HG02588 (cell line): ENCODE data around the gene RPRD1B.
"Not testable (repeated sequence)": the region's sequence is repeated elsewhere in the genome, so short reads cannot be mapped to it uniquely, and the experiment has no call there.

Source experiments
- ATAC-seq: cut with Tn5 transposase; IDR thresholded peaks from one replicate; pipeline ENCODE4 v1.9.1; 2021; ENCODE audit warnings: mild to moderate bottlenecking, moderate library complexity; ENCODE audit not compliant: unreplicated experiment

Gene RPRD1B

DNA sequence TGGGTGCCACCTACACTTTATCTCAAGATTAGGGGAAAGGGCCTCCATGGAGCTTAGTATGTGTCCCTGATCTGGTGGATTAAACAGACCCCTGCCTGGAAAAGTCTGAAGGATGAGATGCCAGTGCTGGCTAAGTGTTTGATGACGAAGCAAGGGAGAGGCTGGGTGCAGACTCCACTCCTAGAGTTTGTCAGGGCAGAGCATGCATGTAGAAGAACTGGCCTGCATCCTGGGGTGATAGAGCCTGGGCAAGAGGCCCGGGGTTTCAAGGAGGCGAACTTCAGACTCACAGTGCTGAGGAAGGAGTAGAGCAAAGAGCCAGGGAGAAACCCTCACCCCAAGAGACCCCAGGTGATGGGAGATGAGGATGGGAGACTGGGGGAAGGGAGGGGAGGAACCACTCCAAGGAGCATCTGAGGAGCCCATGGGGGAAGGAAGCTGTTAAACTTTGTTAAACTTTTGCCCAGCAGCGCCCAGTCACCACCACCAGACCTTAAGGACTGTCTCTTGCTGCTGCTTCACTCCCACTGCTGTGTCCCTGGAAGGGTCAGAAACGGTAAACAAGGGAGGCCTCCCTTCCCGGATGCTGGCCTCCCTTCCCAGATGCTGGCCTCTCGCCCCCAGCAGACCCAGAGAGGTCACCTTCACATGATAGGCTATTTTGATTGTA lies 61.6 kb downstream of the RPRD1B start:
- ATAC-seq = no peak

DNA sequence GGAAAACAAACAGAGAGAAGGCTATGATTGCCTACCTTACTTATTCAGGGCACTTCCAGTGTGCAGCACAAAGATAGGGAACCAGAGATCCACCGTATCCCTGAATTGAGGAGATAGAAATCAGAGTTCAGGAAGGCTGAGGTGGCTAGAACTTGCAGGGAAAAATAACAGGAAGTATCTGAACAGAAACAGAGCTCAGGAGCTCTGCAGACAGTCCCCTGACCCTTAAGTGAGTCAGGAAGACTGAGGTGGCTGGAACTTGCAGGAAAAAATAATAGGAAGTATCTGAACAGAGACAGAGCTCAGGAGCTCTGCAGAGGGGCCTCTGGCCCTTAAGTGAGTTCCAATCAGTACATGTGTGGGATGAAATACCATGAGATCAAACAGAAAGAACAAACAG lies 65.4 kb downstream of the RPRD1B start:
- ATAC-seq = no peak

DNA sequence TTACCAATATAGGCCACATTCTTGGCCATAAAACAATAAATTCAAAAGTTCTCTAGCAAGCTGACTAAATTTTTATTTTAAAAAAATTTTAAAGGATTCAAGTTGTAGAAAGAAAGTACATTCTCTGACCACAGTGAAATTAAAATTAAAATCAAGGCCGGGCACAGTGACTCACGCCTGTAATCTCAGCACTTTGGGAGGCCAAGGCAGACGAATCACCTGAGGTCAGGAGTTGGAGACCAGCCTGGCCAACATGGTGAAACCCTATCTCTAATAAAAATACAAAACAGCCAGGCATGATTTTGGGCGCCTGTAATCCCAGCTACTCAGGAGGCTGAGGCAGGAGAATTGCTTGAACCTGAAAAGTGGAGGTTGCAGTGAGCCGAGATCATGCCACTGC lies 68.7 kb downstream of the RPRD1B start:
- not testable (repeated sequence) for ATAC-seq

DNA sequence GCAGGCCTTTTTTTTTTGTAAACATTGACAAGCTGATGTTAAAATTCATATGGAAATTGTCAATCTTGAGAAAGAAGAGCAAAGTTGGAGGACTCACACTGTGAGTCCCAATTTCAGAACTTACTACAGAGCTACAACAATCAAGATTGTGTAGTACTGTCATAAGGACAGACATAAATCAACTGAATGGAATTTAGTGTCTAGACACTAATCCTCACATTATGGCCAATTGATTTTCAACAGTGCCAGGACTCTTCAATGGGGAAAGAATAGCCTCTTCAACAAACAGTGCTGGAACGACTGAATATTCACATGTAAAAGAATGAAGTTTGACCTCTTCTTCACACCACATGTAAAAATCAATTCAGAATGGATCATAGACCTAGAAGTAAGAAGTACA lies 70.7 kb downstream of the RPRD1B start:
- ATAC-seq = no peak

DNA sequence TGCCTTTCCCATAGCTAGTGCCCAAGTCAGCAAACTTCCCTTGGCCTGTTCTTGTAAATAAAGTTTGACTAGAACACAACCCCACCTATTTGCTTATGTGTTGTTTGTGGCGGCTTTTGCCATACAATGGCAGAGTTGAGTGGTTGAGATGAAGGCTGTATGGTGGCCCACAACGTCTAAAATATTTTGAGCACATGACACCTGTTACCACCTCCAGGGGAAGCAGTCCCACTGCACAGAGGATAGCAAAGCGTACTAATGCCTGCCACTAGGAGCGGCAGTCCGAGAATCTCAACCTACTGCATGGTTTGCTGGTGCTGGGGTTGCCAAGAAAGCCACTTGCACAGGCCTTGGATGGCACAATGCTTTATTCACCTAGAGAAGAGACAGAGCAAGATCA lies 72.9 kb downstream of the RPRD1B start:
- ATAC-seq = no peak

DNA sequence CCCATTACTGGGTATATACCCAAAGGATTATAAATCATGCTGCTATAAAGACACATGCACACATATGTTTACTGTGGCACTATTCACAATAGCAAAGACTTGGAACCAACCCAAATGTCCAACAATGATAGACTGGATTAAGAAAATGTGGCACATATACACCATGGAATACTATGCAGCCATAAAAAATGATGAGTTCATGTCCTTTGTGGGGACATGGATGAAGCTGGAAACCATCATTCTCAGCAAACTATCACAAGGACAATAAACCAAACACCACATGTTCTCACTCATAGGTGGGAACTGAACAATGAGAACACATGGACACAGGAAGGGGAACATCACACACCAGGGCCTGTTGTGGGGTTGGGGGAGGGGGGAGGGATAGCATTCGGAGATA lies 73.8 kb downstream of the RPRD1B start:
- ATAC-seq = not testable (repeated sequence)

DNA sequence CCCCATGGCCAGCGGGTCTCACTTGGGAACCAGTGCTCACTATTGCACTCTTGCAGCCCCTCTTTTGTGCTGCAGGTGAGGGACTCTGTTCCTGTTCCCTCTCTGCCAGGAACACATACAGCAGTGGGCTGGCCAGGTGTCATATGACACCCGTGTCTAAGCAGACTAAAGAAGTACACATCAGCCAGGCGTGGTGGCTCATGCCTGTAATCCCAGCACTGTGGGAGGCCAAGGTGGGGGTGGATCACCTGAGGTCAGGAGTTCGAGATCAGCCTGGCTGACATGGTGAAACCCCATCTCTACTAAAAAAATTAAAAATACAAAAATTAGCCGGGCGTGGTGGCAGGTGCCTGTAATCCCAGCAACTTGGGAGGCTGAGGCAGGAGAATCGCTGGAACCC lies 74.4 kb downstream of the RPRD1B start:
- not testable (repeated sequence) for ATAC-seq

DNA sequence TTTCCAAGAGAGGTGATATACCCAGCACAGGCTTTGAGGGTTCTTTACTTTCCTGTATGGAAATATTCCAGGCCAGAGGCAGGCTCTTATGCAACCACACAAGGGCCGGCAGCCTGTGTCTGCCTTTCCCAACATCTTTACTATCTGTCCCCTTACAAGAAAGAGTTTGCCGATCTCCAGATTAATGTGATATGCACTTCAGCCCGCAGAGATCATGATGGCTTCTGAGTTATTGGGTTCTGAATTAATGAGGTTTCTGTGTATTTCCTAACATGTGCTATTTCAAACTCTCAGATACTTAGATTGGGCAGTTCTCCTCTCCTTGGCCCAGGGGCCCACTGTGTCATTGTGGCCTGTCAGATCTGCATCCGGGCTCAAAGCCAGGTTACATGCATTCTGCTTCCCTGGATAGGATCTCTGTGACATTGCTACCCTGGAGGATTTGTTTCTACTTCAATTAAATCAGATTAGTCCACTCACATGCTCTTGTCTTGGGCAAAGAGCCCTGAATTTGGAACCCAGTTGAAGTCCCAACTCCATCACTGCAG lies 75.0 kb downstream of the RPRD1B start:
- no peak for ATAC-seq

DNA sequence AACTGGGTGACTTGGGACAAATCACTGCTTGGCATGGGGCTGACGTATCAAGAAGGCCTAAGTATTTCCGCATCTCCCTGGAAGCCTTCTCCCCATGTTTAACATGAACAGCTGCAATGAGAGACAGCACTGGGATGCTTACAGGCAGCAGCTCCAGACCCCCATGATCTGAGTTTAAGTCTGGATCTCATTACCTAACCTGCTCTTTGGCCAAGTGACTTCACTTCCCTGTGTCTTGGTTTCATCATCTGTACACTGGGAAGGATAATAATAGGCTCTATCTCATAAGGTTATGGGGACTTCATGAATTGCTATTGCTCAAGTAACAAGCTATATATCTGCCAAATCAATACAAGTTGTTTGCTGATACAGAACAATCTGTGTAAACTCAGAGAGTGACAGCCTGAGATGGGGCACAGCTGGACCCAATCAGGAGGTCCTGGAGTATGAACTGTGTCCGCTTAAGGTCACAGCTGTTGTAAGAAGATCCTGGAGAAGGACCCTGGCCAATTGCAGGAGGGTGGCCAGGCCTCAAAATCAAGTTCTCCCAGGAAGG lies 75.5 kb downstream of the RPRD1B start:
- ATAC-seq = no peak

DNA sequence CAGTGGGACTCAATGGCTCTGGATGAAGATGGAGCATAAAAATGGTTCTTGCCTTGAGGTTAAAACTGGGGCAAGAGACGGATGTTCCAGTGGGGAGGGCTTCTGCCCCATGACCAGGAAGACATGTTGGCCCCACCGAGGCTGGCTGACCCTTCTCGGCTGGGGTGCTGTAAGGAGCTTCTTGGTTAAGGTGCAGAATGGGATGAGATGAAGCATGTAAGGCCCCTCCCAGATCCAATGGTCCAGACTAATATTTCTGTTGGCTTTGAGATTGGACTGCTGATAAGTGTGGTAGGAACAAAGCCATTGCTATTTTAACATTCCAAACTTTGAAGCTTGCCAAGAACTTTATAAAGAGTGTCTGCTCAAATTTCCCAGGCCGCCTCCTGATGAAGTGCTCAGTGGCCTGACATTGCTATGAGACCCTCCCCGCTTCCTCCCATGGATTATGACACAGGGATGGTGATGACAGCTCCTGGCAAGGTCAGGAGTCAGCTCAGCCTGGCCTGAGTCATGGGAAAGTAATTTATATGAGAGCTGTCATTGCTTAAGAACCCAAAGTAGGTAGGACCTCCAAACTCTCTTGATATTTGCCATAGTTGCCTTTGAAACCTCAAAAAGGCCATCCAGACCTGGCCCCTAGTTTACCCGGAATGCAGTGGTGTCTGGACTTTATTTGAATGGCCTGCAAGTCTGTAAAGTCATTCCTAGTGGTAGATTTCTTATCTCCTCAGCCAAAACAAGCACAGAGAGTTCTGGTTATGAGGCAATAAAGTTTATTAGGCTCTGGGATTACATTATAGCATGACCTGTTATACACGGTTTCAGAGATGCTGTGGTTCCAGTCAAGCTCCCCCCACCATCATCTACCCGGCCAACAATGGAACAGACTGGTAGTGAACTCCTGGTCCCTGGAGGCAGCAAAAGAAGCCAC lies 76.3 kb downstream of the RPRD1B start:
- no peak for ATAC-seq

DNA sequence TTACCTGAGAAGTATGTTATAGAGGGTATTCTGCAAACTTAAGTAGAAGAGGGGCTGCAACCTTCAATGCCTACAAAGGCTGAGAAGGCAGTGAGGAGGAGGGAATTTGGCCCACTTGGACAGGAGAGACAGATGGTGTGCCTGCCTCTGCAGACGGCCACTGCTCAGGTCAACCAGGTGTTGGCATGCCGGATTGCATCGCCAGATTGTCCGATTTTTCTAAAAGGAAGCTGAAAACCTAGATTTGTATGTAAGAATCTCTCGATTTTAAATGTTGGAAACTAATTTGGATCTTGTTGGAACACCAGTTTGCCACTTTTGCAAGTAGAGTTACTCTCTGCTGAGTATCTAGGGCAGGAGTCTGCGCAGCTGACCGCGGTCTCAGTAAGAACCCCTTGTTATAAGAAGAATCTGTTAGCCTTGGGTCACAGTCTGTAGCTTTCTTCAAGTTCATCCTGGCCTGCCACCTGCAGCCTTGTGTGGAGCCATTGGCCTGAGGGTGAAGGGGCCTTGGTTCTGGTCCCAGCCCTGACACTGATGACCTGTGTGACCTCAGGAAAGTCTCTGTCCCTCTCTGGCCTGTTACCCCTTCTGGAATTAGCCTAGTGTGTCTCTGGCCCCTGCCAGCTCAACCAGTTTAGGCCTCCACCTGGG lies 77.1 kb downstream of the RPRD1B start:
- ATAC-seq = no peak

DNA sequence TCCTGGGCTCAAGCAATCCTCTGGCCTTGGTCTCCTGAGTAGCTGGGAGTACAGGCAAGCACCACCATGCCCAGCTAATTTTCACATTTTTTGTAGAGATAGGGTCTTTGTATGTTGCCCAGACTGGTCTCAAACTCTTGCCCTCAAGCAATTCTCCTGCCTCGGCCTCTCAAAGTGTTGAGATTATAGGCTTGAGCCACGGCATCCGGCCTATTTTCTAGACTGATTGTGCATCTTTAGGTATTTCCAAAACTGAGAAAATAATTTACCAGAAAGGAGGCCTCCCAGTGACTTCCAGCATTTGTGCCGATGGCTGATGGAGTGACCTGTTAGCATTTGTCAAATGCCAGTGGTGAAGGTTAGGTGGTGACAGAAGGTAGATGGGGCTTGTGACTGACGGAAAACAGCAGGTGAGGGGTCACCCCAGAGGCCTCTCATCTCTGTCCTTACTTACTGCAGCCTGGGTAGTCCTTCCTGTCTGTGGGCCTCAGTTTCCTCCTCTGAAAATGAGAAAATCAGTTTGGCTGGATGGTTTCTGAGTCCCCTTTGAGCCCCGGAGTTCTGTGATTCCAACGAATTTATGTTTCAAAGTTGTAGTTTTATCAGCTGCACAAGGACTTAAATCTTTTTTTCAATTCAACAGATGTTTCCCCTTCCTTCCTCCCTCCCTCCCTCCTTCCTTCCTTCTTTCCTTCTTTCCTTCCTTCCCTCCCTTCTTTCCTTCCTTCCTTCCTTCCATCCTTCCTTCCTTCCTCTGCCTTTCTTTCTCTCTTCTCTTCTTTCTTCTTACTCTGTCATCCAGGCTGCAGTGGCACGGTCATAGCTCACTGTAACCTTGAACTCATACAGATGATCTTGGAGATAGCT lies 78.1 kb downstream of the RPRD1B start:
- no peak for ATAC-seq

DNA sequence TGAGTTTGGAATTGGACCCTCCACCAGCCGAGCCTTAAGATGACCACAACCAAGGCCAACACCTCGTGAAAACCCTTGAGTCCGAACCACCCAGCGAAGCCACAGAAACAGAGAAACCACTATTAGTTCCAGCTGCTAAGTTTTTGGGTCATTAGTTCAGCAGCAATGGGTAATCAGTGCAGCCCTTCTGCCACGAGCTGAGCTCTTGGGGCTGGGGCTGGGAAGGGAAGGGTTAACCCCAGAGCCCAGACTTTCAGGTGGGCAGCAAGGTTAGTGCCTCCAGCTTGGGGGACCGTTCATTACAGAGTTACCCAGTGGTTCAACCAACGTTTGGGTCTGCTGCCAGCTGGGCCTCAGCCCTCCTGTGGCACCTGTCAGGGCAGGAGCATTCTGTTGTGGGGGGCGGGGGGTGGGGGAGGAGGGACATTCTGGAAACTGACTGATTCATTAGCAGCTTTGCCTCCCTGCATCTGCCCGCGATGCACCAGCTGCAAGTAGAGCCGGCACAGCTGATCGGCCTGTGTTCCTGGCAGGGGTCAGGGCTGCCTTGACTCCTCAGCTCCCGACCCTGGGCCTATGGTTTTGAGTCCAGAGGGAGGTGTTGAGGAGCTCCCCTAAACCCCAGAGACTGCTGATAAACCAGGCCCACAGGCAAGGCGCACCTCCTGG lies 78.8 kb downstream of the RPRD1B start:
- no peak for ATAC-seq

DNA sequence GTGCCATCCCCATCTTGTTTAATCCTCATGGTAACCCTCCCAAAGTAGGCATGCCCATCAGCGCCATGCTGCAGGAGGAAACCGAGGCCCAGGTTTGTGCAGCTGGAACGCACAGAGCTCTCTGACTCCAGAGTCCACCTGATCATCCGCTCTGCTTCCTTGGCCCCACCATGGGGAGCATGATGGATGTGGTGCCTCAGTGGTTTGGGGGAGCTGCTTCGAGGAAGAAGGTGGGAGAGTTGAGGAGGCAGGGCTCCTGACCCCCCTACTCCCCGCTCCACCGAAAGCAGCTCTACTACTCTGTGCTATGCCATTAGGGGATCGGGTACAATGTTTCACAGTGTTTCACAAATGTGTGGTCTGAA lies 79.4 kb downstream of the RPRD1B start:
- ATAC-seq = no peak

DNA sequence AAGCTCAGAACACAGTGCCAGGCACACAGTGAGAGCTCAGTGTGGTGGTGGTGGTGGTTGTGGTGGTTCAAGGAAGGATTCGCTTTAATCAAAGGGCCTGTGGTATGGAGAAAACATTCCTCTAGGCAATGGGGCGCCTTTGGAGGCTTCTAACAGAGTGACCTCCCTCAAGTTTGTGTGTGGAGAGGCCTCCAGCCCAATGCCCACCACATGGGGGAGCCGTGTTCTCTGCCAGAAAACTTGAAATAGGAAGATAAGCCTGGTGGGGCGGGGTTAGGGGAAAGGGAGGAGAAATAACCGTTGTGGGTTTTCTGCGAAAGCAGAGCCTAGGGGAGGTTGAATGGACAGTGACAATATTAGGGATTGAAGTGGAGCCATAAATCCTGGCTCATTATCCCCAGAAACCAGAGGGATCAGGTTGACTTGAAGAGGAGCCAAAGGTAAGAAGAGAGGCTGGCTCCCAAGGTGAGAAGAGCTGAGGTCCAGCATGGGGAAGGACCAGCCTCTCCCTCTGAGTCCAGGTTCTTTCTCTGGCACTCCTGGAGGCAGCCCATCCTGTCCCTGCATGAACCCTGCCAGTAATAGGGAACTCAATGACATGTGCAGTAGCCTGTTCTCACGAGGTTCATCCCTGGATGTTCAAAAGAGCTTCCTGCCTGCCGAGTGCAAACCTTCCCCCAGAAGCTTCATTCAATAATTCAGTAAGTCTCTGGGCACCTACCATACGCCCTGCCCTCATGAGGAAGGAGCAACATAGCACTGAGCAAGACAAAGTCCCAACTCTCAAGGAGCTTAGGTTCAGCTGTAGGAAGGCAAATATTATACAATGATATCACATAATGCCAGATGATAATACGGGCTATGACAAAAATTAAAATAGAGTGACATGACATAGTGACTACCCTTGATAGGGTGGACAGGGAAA lies 80.1 kb downstream of the RPRD1B start:
- ATAC-seq = no peak

DNA sequence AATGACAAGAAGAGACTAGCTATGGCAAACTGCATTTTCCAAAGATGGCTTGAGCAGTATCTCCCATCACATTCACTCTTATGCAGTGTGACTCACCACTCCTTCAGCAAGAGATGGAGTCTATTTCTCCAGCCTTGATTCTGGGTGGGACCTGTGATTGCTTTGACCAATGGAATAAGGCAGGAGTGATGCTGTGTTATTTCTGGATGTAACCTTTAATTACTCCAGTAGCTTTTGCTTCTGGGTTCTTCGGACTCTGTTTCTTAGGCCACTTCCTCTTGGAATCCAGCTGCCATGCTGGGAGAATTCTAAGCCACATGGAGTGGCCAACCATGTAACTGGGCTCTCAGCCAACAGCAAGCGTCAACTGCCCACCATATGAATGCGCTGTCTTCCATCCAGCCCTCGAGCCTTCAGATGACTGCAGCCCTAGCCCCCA lies 80.8 kb downstream of the RPRD1B start:
- no peak for ATAC-seq

DNA sequence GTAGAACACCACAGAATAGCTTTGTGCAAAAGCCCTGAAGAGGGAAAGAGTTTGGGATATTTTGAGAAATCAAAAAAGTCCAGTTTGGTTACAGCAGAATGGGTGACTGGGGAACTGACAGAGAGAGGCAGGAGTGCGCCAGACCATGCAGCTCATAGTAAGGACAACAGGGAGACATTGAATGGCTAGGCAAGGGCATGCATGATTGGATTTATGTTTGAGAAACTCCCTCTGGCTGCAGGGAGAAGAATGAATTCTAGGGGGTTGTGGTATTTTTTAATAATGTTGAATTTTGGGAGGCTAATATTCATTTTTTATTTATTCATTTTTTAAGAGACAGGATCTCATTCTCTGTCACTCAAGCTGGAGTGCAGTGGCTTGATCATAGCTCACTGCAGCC lies 81.7 kb downstream of the RPRD1B start:
- ATAC-seq = no peak

DNA sequence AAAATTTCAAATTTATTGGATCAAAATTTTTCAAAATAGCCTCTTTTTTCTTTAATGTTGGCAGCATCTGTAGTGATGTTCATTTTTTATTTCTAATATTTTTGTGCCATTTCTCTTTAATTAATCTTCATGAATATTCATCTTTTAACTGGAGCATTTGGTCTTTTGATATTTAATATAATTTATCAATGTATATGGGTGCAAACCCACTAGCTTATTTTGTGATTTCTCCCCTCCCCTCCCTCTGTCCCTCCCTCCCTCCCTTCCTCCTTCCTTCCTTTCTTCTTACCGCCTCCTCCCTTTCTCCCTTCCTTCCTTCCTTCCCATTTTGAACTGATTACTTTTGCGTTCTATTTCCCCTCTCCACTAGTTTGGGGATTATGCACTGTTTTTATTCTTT lies 82.3 kb downstream of the RPRD1B start:
- no peak for ATAC-seq
